GM12874 (cell line): ENCODE measurements around the gene DISC1.

Experiments used
- TF ChIP-seq, protein P1 (sequence below): IDR thresholded peaks from 2 replicates; pipeline ENCODE4 v1.5.1; 2011; ENCODE audit warnings: low read depth, mild to moderate bottlenecking, control low read depth, low read length, moderate library complexity; ENCODE audit not compliant: insufficient read depth

Gene DISC1

DNA sequence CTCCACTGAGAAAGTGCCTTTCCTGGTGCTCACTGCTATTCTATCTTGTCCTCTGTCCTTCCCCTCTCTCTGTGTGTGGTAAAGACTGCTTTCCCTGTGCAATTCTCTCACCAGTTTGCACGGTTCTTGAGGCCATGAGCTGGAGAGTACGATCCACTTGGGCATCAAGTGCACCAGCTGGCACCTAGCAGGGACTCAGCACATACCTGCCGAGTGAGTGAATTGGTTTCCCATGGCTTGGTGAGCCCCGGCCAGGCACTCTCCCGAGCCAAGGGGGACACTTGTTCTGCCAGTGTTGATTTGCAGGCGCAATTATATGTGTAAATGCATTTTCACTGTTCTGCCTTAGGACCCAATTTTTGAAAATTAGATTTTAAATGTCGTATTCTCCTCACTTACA, 313.5 kb downstream of the DISC1 start:
- TF ChIP-seq, protein P1, sequence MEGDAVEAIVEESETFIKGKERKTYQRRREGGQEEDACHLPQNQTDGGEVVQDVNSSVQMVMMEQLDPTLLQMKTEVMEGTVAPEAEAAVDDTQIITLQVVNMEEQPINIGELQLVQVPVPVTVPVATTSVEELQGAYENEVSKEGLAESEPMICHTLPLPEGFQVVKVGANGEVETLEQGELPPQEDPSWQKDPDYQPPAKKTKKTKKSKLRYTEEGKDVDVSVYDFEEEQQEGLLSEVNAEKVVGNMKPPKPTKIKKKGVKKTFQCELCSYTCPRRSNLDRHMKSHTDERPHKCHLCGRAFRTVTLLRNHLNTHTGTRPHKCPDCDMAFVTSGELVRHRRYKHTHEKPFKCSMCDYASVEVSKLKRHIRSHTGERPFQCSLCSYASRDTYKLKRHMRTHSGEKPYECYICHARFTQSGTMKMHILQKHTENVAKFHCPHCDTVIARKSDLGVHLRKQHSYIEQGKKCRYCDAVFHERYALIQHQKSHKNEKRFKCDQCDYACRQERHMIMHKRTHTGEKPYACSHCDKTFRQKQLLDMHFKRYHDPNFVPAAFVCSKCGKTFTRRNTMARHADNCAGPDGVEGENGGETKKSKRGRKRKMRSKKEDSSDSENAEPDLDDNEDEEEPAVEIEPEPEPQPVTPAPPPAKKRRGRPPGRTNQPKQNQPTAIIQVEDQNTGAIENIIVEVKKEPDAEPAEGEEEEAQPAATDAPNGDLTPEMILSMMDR: no peak

DNA sequence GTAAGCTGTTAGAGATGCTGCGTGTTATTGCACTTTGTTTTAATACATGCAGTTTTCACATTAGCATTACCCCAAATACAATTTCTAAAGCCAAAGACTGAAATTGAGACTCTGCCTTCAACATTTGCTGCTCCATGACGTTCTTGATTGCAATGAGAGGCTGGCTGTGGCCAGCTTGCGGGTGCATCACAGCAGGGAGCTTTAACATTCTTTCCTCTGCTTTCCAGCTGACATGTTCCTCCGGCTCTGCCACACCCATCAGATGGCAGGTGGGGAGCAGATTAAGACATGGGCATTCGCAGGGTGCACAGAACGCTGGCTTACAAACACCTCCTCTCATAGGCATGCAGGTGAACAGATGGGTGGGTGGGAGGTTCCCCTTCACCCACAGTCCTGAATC, 314.1 kb downstream of the DISC1 start:
- TF ChIP-seq, protein P1: no peak

DNA sequence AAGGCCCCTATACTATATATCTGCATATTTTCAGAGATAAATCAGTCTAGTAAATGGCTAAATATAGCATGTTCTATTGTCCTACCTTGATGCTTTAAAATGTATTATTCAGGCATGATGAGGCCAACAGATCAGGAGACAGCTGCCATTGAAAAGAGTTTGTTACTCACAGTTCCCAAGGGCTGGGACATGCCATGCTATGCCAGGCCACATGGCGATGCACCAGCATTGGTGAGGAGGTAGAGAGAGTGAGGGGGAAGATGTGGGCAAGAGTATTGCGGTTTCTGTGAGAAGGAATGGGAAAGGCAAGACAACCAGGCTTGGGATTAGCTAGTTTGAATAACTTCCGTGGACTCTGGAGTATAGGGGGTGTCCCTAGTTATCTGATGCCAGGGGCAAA, 316.5 kb downstream of the DISC1 start:
- TF ChIP-seq, protein P1: no peak

DNA sequence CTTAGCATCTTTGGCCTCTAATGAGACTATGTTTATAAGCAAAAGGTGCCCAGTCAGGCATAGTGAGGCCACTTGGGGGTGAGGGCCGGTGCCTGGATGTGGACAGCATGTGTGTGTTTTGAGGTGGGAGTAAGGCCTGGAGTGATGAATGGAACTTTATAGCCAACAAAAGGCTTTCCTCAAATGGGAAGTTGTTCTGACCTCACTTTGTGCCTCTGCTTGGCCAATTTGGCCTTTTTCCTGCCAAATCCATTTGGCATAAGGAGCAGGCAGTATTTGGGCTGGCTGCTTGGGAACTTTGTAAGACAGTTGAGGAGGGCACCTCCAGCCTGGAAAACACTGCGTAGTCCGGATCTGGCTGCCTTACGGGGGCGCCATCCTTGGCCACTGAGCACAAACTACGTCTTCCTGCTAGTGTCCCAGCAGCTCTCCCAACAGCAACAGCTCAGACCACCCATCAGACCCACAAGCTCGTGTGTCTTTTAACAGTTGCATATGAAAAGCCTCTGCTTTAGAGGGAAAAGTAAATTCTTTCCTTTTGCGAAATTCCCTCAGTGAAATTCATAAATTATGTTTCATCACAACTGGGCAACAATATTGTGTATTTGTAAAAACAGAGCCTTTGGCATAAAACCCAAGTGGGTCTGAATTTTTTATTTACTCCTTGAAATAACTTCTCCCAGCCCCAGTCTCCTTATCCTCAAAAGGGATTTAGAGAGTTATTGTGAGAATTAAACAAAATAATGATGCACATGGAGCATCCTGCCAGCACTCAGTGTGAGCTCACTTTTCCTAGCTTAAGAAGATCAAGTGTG, 322.9 kb downstream of the DISC1 start:
- TF ChIP-seq, protein P1: no peak

DNA sequence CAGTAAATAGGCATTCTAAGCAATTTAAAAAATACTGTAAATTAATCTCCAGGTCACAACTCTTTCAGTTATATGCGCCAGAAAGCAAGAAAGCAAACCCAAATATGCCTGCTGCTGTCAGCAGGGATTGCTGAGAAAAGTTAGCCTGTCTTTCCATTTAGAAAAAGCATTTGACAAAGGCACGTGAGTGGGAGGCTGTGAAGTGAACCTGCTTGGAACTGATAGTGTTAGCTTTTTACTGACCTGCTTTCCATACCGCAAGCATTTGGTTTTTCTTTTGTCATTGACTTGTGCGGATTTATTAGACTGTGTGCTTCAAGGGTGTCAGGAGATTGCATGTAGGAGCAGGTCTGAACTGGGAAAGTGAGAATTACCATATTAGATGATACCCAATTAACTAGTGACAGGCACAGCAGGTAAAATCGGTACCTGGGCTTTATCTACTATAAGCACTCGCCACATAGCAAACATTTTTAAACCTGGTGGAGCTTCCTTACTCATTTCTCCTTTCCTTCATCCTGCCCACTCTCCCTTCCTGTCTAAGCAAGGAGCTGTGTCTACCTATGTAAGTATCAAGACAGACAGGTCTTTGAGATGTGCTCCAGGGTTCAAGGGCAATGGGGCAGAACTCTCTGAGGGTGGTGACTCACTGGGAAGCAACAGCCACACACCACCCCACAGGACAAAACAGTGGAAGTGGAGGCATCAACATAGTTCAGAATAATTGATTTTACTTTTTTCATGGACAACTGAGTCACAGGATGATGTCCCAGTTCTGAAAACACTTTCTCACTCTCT, 323.9 kb downstream of the DISC1 start:
- TF ChIP-seq, protein P1: no peak

DNA sequence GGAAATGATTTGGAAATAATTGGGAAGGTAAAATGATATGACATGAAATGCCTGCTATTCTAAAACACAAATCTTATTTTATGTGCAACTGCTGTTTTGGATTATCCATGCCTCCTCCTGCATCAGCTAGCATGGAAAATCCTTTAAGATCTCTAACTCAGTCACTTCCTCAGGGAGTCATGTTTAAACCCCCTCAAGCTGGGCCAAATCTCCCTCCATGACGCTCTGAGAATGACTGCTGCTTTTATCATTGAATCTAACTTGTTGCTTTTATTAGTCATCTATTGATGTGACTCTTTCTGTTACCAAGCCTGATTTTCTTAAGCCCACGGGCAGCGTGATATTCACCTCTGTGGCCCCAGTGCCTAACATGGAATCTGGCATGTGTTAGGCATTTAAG, 324.8 kb downstream of the DISC1 start:
- TF ChIP-seq, protein P1: no peak

DNA sequence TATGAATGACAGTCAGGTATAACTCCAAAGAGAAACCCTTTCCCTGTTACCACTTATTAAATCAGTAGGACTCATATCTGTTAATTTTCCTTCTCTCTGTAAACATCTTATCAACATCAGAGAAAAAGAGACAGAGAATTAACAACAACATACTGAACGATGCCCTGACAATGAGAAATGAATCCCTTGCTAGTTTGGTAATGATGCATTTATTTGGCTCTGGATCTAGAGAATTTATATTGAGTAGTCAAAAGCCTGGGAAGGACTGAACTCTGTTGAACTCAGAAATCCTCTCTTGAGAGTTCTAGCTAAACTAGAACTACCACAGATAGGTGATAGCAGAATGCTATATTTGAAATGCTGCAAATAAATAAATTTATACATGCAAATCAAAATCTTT, 325.6 kb downstream of the DISC1 start:
- TF ChIP-seq, protein P1: no peak
